PC-9 (cell line): ENCODE measurements around the gene IRS1. TPM values are rescaled to one million over a fixed set of nuclear protein-coding genes. Genes with fewer than 3 reads are reported as not detected.

ENCODE experiments used
- BruUV-seq: library from RNA; stranded (reverse); fragments of 400-500 nt; replicated peaks from 2 replicates; lab custom pipeline; 2021; lab: Mats Ljungman, UMichigan
- CTCF ChIA-PET: fragments of 300-600 bp; sonication (Branson Sonifier 250); formaldehyde crosslinking; loops from one replicate; lab custom pipeline; 2022; ENCODE audit warnings: antibody characterized with exemption; lab: Charles Lee
- POLR2A ChIA-PET: fragments of 300-600 bp; sonication (Branson Sonifier 250); formaldehyde crosslinking; loops from one replicate; lab custom pipeline; 2022; ENCODE audit warnings: antibody characterized with exemption; ENCODE audit not compliant: unreplicated experiment; lab: Charles Lee
- DNase-seq, 2 experiments: peaks; one replicate each; pipeline versions ENCODE4 v3.0.0 to v3.0.0-alpha.2; 2015 to 2022; ENCODE audit warnings: mixed read lengths in 1 of 2
- H2AFZ ChIP-seq: fragments of 200-600 bp; sonication (generic); 2 replicates; pipeline ENCODE4 v1.8.1; 2017; ENCODE audit warnings: antibody characterized with exemption
- H3F3A ChIP-seq: fragments of 200-600 bp; sonication (generic); 2 replicates; pipeline ENCODE4 v1.8.1; 2017; ENCODE audit warnings: antibody characterized with exemption, mild to moderate bottlenecking, low read depth; ENCODE audit not compliant: insufficient read depth
- H3K27ac ChIP-seq: fragments of 200-600 bp; sonication (generic); 2 replicates; pipeline ENCODE4 v1.6.1; 2016; ENCODE audit warnings: mixed run types
- H3K27me3 ChIP-seq: fragments of 200-600 bp; sonication (generic); 2 replicates; pipeline ENCODE4 v1.6.1; 2016; ENCODE audit warnings: low read depth, mixed run types; ENCODE audit not compliant: insufficient read depth
- H3K36me3 ChIP-seq: fragments of 200-600 bp; sonication (generic); 2 replicates; pipeline ENCODE4 v1.6.1; 2016; ENCODE audit warnings: low read depth, mixed run types
- H3K4me1 ChIP-seq: fragments of 200-600 bp; sonication (generic); replicated peaks from 2 replicates; pipeline ENCODE4 v1.6.1; 2016; ENCODE audit warnings: mixed run types; ENCODE audit not compliant: insufficient read depth
- H3K4me2 ChIP-seq: fragments of 200-600 bp; sonication (generic); 2 replicates; pipeline ENCODE4 v1.6.1; 2017; ENCODE audit warnings: mixed run types
- H3K4me3 ChIP-seq: fragments of 200-600 bp; sonication (generic); 2 replicates; pipeline ENCODE4 v1.6.1; 2016; ENCODE audit warnings: mixed run types
- H3K79me2 ChIP-seq: fragments of 200-600 bp; sonication (generic); 2 replicates; pipeline ENCODE4 v1.6.1; 2017; ENCODE audit warnings: low read depth, mixed run types
- H3K9me2 ChIP-seq: fragments of 200-600 bp; sonication (generic); 2 replicates; pipeline ENCODE4 v1.8.1; 2017; ENCODE audit warnings: mild to moderate bottlenecking; ENCODE audit not compliant: insufficient read depth
- H3K9me3 ChIP-seq: fragments of 200-600 bp; sonication (generic); 2 replicates; pipeline ENCODE4 v1.8.1; 2016; ENCODE audit warnings: low read depth; ENCODE audit not compliant: insufficient read depth
- H4K20me1 ChIP-seq: fragments of 200-600 bp; sonication (generic); 2 replicates; pipeline ENCODE4 v1.8.1; 2017; ENCODE audit not compliant: insufficient read depth
- CTCF ChIP-seq: fragments of 200-600 bp; sonication (generic); conservative IDR thresholded peaks from 2 replicates; pipeline ENCODE4 v1.6.1; 2017; ENCODE audit warnings: mixed run types, antibody characterized with exemption, mild to moderate bottlenecking, moderate library complexity
- EZH2 ChIP-seq: fragments of 200-600 bp; sonication (generic); IDR thresholded peaks from 2 replicates; pipeline ENCODE4 v1.8.0; 2017; ENCODE audit warnings: antibody characterized with exemption, low read depth
- intact Hi-C: fragments of 100-400 bp; cut with micrococcal nuclease; formaldehyde crosslinking; loops from one replicate; pipeline ENCODE4 v1.10.0; 2022; ENCODE audit not compliant: unreplicated experiment
- total RNA-seq: library from RNA; stranded (reverse); gene quantifications from 2 replicates; pipeline ENCODE4 v1.2.3, GENCODE V29; 2021

Gene IRS1
- total RNA-seq, 1 experiment from 2014 or later = 28.6 TPM

DNA sequence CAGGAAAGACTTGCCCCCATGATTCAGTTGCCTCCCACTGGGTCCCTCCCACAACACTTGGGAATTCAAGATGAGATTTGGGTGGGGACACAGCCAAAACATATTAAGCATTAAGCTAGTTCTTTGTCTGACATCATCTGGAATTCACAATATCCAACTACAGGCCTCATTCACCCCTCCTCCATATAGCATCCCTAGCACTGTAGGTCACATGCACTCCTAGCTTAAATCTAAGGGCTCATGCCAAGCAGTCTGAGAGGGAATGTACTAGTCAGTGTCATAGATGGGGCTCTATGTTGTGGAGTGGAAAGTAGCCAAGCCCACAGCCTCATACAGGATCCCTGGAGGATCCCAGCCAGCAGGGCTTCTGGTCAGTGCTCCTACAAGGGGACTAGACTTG is 92.1 kb downstream of the IRS1 start:
- Histone ChIP-seq H3K4me2 (no peak overlapping the region), H3K4me3 (no peak overlapping the region), H3K36me3 (no peaks in the 10 kb centered on the region), H4K20me1 (no peaks in the 10 kb centered on the region), H3K9me3 (no peaks in the 10 kb centered on the region), H3K27ac (no peak overlapping the region), H3K4me1 (peaks cover 7% of the 10 kb centered on the region), H3K79me2 (no peaks in the 10 kb centered on the region), H3K27me3 (no peaks in the 10 kb centered on the region), H3K9me2 (no peaks in the 10 kb centered on the region; the same call in 1 of the 2 replicates), H2AFZ (no peak overlapping the region), H3F3A (no peaks in the 10 kb centered on the region)
- BruUV-seq = no TSS peak
- ChIA-PET POLR2A (no interaction called here), CTCF (no interaction called here)
- intact Hi-C loops = no loop called here
- DNase-seq = no peak
- TF ChIP-seq EZH2 (no peak), CTCF (no peak)

GRCh38 chr2:226705965-226706364 is 93.7 kb downstream of the IRS1 start:
- no TSS peak for BruUV-seq
- Histone ChIP-seq H3K4me2 (no peak overlapping the region), H2AFZ (no peak overlapping the region), H3K79me2 (no peaks in the 10 kb centered on the region), H3K9me3 (no peaks in the 10 kb centered on the region), H3K27me3 (no peaks in the 10 kb centered on the region), H3K4me3 (no peak overlapping the region), H3K9me2 (no peaks in the 10 kb centered on the region), H3K4me1 (peaks cover 7% of the 10 kb centered on the region), H3F3A (no peaks in the 10 kb centered on the region), H3K27ac (no peak overlapping the region), H3K36me3 (no peaks in the 10 kb centered on the region), H4K20me1 (no peaks in the 10 kb centered on the region)
- POLR2A ChIA-PET = no interaction called here
- CTCF ChIA-PET = no interaction called here
- intact Hi-C loops = no loop called here
- DNase-seq = no peak
- no peak for TF ChIP-seq CTCF
- TF ChIP-seq EZH2 = no peak

- CTCF ChIA-PET = no interaction called here
- H3K9me2 ChIP-seq = no peaks in the 10 kb centered on the region
- H3K27ac ChIP-seq = no peak overlapping the region
- no peak for DNase-seq
- H3K79me2 ChIP-seq = no peaks in the 10 kb centered on the region
- H2AFZ ChIP-seq = no peak overlapping the region
- no peaks in the 10 kb centered on the region for H3K9me3 ChIP-seq
- POLR2A ChIA-PET = no interaction called here
- H3K4me2 ChIP-seq = no peak overlapping the region
- no peaks in the 10 kb centered on the region for H4K20me1 ChIP-seq
- H3K4me1 ChIP-seq = peaks cover 7% of the 10 kb centered on the region
- no peak for TF ChIP-seq EZH2
- no peak for TF ChIP-seq CTCF
- H3K27me3 ChIP-seq = no peaks in the 10 kb centered on the region
- H3K36me3 ChIP-seq = no peaks in the 10 kb centered on the region
- no peaks in the 10 kb centered on the region for H3F3A ChIP-seq
- no TSS peak for BruUV-seq
- intact Hi-C loops = no loop called here
- no peak overlapping the region for H3K4me3 ChIP-seq
These were observed 94.3 kb downstream of the IRS1 start for GRCh38 chr2:226705133-226705886.
